Measurements from ENCODE around the gene NEURL1B.

Gene NEURL1B

DNA sequence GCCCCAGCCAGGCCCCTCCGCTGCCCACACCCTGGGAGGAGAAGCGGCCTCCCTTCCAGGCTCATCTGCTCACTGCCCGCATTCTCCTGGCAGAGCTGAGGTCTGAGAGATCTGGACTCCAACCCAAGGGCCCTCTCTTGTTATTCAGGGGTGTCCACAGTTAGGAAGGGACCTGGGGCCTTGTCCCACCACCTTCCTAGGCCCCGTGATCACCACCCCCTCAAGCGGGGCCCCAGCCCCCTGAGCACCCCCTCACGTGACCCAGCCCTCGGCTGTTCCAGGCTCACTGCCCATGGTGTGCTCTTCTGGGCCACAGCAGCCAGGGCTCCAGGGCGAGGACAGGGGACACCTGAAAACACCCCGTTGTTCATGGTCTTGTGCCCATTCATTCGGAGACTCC, 48.7 kb downstream of the NEURL1B start:
- Histone ChIP-seq H4K20me1 (ENCODE audit: insufficient read depth, low read length, poor library complexity, severe bottlenecking) (no peaks in the 10 kb centered on the region), H3F3A (ENCODE audit: low read depth) (no peaks in the 10 kb centered on the region), H3K4me1 (ENCODE audit: insufficient read depth, low read length, poor library complexity, severe bottlenecking) (peaks cover 19% of the 10 kb centered on the region), H3K4me2 (ENCODE audit: low read depth, low read length, poor library complexity, severe bottlenecking) (no peak overlapping the region), H3K9me3 (ENCODE audit: insufficient read depth, low read depth, low read length) (no peaks in the 10 kb centered on the region), H2AFZ (ENCODE audit: low read length) (no peak overlapping the region), H3K36me3 (ENCODE audit: insufficient read depth, low read length) (no peaks in the 10 kb centered on the region), H3K9me2 (replicated peaks; ENCODE audit: low read depth, low read length) (no peaks in the 10 kb centered on the region), H3K9ac (ENCODE audit: low read depth, low read length, poor library complexity, severe bottlenecking) (peak overlapping the region; percentile 65), H3K27me3 (ENCODE audit: insufficient read depth, low read length, poor library complexity, severe bottlenecking) (no peaks in the 10 kb centered on the region), H3K79me2 (ENCODE audit: insufficient read depth, low read length) (no peaks in the 10 kb centered on the region), H3K4me3 (ENCODE audit: low read length, poor library complexity, severe bottlenecking) (no peak overlapping the region)
- TF ChIP-seq, protein P1, sequence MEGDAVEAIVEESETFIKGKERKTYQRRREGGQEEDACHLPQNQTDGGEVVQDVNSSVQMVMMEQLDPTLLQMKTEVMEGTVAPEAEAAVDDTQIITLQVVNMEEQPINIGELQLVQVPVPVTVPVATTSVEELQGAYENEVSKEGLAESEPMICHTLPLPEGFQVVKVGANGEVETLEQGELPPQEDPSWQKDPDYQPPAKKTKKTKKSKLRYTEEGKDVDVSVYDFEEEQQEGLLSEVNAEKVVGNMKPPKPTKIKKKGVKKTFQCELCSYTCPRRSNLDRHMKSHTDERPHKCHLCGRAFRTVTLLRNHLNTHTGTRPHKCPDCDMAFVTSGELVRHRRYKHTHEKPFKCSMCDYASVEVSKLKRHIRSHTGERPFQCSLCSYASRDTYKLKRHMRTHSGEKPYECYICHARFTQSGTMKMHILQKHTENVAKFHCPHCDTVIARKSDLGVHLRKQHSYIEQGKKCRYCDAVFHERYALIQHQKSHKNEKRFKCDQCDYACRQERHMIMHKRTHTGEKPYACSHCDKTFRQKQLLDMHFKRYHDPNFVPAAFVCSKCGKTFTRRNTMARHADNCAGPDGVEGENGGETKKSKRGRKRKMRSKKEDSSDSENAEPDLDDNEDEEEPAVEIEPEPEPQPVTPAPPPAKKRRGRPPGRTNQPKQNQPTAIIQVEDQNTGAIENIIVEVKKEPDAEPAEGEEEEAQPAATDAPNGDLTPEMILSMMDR (conservative IDR thresholded peaks at IDR 0.05; ENCODE audit: low read length), result no peak
- no peak for TF ChIP-seq EZH2phosphoT487 (IDR thresholded peaks at IDR 0.05; ENCODE audit: borderline replicate concordance)

DNA sequence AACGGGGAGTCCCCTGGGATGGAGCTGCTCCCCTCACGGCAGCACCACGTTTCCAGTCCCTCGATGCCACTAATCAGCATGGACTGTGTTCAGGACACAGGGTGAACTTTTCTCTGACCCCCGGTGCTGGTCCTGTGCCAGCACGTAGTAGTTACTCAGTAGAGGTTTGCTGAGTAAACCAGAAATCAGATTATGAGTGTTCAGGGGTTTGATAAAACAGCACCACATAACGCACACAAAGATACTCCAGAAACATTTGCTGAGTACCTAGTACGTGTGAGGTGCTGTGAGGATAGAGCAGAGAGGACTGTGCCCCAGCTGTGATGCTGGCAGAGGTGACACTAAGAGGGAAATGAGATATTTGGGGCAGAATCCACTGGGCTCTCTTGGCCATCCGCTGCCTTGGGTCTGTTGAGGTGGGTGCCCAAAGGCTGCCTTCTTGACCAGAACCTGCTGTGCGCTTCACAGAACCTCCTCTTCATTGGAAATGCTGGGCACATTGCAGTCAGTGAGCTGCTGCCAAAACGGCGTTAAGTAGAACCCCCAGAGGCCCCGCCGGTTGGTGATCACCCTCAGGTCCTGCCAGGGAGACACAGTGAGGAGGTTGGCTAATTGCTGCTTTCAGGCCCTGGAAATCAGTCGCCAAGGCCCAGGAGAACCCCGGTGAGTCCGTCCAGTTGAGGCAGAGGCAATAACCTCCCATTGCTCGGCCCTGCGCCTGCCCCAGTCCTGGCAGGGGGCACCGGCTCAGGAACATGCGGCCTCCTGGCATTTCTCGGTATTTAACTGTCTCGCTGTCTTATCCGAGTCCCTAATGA, 49.4 kb downstream of the NEURL1B start:
- Histone ChIP-seq H3K4me1 (ENCODE audit: insufficient read depth, low read length, poor library complexity, severe bottlenecking) (peaks cover 19% of the 10 kb centered on the region), H3K36me3 (ENCODE audit: insufficient read depth, low read length) (no peaks in the 10 kb centered on the region), H3K79me2 (ENCODE audit: insufficient read depth, low read length) (no peaks in the 10 kb centered on the region), H3F3A (ENCODE audit: low read depth) (no peaks in the 10 kb centered on the region), H3K9me3 (ENCODE audit: insufficient read depth, low read depth, low read length) (no peaks in the 10 kb centered on the region), H2AFZ (ENCODE audit: low read length) (no peak overlapping the region), H4K20me1 (ENCODE audit: insufficient read depth, low read length, poor library complexity, severe bottlenecking) (no peaks in the 10 kb centered on the region), H3K27me3 (ENCODE audit: insufficient read depth, low read length, poor library complexity, severe bottlenecking) (no peaks in the 10 kb centered on the region), H3K4me3 (ENCODE audit: low read length, poor library complexity, severe bottlenecking) (no peak overlapping the region), H3K9me2 (replicated peaks; ENCODE audit: low read depth, low read length) (no peaks in the 10 kb centered on the region), H3K4me2 (ENCODE audit: low read depth, low read length, poor library complexity, severe bottlenecking) (no peak overlapping the region), H3K9ac (ENCODE audit: low read depth, low read length, poor library complexity, severe bottlenecking) (no peak overlapping the region)
- TF ChIP-seq EZH2phosphoT487 (IDR thresholded peaks at IDR 0.05; ENCODE audit: borderline replicate concordance), result no peak
- TF ChIP-seq, protein P1 (conservative IDR thresholded peaks at IDR 0.05; ENCODE audit: low read length), result no peak

DNA sequence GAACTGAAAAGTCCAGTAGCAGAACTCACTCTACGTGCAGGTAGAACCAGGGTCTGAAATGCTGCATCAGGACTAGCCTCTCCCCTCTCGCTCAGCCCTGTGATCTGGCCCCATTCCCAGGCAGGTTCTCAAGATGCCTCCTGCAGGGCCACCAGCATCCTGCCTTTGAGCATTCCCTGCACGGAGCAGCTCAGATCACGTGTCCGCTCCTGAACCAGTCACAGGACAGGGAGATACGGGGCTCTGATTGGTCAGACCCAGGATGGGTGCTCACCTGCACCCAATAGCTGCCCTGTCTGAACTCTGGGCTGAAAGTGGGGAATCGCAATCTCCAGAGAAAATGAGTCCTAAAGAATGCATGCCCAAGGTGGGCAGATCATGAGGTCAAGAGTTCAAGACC, 50.8 kb downstream of the NEURL1B start:
- Histone ChIP-seq H3K9me2 (replicated peaks; ENCODE audit: low read depth, low read length) (no peaks in the 10 kb centered on the region), H2AFZ (ENCODE audit: low read length) (no peak overlapping the region), H3K27me3 (ENCODE audit: insufficient read depth, low read length, poor library complexity, severe bottlenecking) (no peaks in the 10 kb centered on the region)

More for the DNA sequence above, 50.8 kb downstream of the NEURL1B start:
- Histone ChIP-seq H3K79me2 (ENCODE audit: insufficient read depth, low read length) (no peaks in the 10 kb centered on the region), H3K9me3 (ENCODE audit: insufficient read depth, low read depth, low read length) (no peaks in the 10 kb centered on the region), H3K36me3 (ENCODE audit: insufficient read depth, low read length) (no peaks in the 10 kb centered on the region), H3F3A (ENCODE audit: low read depth) (no peaks in the 10 kb centered on the region), H3K9ac (ENCODE audit: low read depth, low read length, poor library complexity, severe bottlenecking) (no peak overlapping the region), H3K4me3 (ENCODE audit: low read length, poor library complexity, severe bottlenecking) (no peak overlapping the region), H3K4me1 (ENCODE audit: insufficient read depth, low read length, poor library complexity, severe bottlenecking) (peaks cover 20% of the 10 kb centered on the region), H3K4me2 (ENCODE audit: low read depth, low read length, poor library complexity, severe bottlenecking) (no peak overlapping the region), H4K20me1 (ENCODE audit: insufficient read depth, low read length, poor library complexity, severe bottlenecking) (no peaks in the 10 kb centered on the region)
- TF ChIP-seq, protein P1 (conservative IDR thresholded peaks at IDR 0.05; ENCODE audit: low read length), result no peak
- TF ChIP-seq EZH2phosphoT487 (IDR thresholded peaks at IDR 0.05; ENCODE audit: borderline replicate concordance), result no peak

All from Loucy (cell line).